T-cell (primary cell): ENCODE data around the gene RRAGA. TPM values are rescaled to one million over a fixed set of nuclear protein-coding genes. Genes with fewer than 3 reads are reported as not detected.
A peak's percentile ranks its signal among the peaks of the same experiment; 100 is the strongest.

Experiments used
- ATAC-seq, 4 experiments: fragments of 200-7000 bp in 3 of 4; fragments of 150-1000 bp in 1 of 4; cut with Tn5 transposase; replicated peaks in 1 of 4; 1 replicate in 3 of 4; 2 replicates in 1 of 4; pipeline ENCODE4 v1.10.0; 2021; ENCODE audit warnings: moderate library complexity in 3 of 4, mild to moderate bottlenecking in 2 of 4, moderate number of reproducible peaks in 1 of 4
- CTCF ChIA-PET, 2 donors: fragments of 300-600 bp; sonication (Branson Sonifier 250); formaldehyde crosslinking; loops; one replicate each; lab custom pipeline; 2022; ENCODE audit warnings: antibody characterized with exemption in 2 of 2; lab: Charles Lee
- POLR2A ChIA-PET, 2 donors: fragments of 300-600 bp; sonication (Branson Sonifier 250); formaldehyde crosslinking; loops; one replicate each; lab custom pipeline; 2022; ENCODE audit warnings: antibody characterized with exemption in 2 of 2; lab: Charles Lee
- DNase-seq, 35 experiments: peaks; one replicate each; pipeline versions ENCODE4 v3.0.0 to v3.0.0-alpha.2; 2013 to 2023
- H3K27ac ChIP-seq: one replicate; pipeline ENCODE4 v1.5.1; 2013; ENCODE audit warnings: low read length
- H3K27me3 ChIP-seq, 2 experiments: replicated peaks in 1 of 2; 1 replicate in 1 of 2; 2 replicates in 1 of 2; pipeline versions ENCODE4 v1.6.1 to v1.7.0; 2013; ENCODE audit warnings: low read length in 1 of 2, mixed read lengths in 1 of 2; ENCODE audit not compliant: control insufficient read depth in 2 of 2, insufficient read depth in 2 of 2; ENCODE audit errors: extremely low read depth in 1 of 2
- H3K36me3 ChIP-seq, 2 donors: 1 replicate in 1 of 2; 2 replicates in 1 of 2; pipeline versions ENCODE4 v1.6.1 to v1.7.0; 2013; ENCODE audit warnings: low read length in 1 of 2; ENCODE audit not compliant: control insufficient read depth in 2 of 2, insufficient read depth in 1 of 2; ENCODE audit errors: extremely low read depth in 1 of 2
- H3K4me1 ChIP-seq, 2 experiments: 1 replicate in 1 of 2; 2 replicates in 1 of 2; pipeline versions ENCODE4 v1.6.1 to v1.7.0; 2013; ENCODE audit warnings: low read length in 2 of 2, mixed read lengths in 1 of 2; ENCODE audit not compliant: insufficient read depth in 2 of 2, control insufficient read depth in 1 of 2; ENCODE audit errors: extremely low read depth in 1 of 2
- H3K4me3 ChIP-seq, 2 donors: 1 replicate in 1 of 2; 2 replicates in 1 of 2; pipeline versions ENCODE4 v1.5.1 to v1.7.0; 2013; ENCODE audit warnings: mild to moderate bottlenecking in 2 of 2, low read length in 1 of 2, moderate library complexity in 1 of 2; ENCODE audit not compliant: control insufficient read depth in 1 of 2; ENCODE audit errors: extremely low read depth in 1 of 2
- H3K9me3 ChIP-seq: 2 replicates; pipeline ENCODE4 v1.7.0; 2013
- H3K27ac Mint-ChIP-seq, 2 donors: one replicate each; pipeline ENCODE4 v1.8.0; 2020 to 2021; ENCODE audit warnings: mild to moderate bottlenecking in 2 of 2, mixed read lengths in 2 of 2
- H3K27me3 Mint-ChIP-seq, 2 donors: one replicate each; pipeline ENCODE4 v1.8.0; 2021 to 2022; ENCODE audit warnings: mixed read lengths in 2 of 2
- H3K36me3 Mint-ChIP-seq: one replicate; pipeline ENCODE4 v1.8.0; 2021; ENCODE audit warnings: mixed read lengths
- H3K4me1 Mint-ChIP-seq, 3 donors: one replicate each; pipeline ENCODE4 v1.8.0; 2020 to 2022; ENCODE audit warnings: mixed read lengths in 3 of 3, mild to moderate bottlenecking in 1 of 3
- H3K4me3 Mint-ChIP-seq, 3 donors: one replicate each; pipeline ENCODE4 v1.8.0; 2020 to 2022; ENCODE audit warnings: mild to moderate bottlenecking in 3 of 3, mixed read lengths in 3 of 3, moderate library complexity in 3 of 3
- H3K9me3 Mint-ChIP-seq, 3 donors: one replicate each; pipeline ENCODE4 v1.8.0; 2020 to 2022; ENCODE audit warnings: mixed read lengths in 3 of 3
- WGBS: methylation state at CpG from one replicate; pipeline ENCODE4 v1.1.5; 2013; ENCODE audit warnings: missing lambda C conversion rate; ENCODE audit not compliant: insufficient coverage; 5-methylcytosine and 5-hydroxymethylcytosine counted together
- total RNA-seq, 35 experiments: library from RNA in 6 of 35; stranded (reverse) in 6 of 35; fragments of 120-200 nt in 1 of 35; gene quantifications; one replicate each; pipeline versions ENCODE4 v1.2.1 to v1.2.4 and lab custom pipeline; 2013 to 2026

The RRAGA gene
- total RNA-seq (10 to 100 TPM; 25.0 to 55.3 (median 42.0) TPM), total RNA-seq (lab: John Stamatoyannopoulos, UW) (27.8 to 67.0 (median 43.6) reads per million in 29 experiments)
- total RNA-seq (2013) = 34.3 TPM

- Mint-ChIP-seq H3K36me3 (peaks cover 14% of the 10 kb centered on the region), H3K4me3 (peak within 1 kb of the TSS; percentile 91 to 96 (median 94)), H3K27me3 (no peaks in the 10 kb centered on the region), H3K9me3 (no peaks in the 10 kb centered on the region), H3K27ac (peak within 1 kb of the TSS; percentile 96 to 97), H3K4me1 (peaks cover 35 to 54% (median 43%) of the 10 kb centered on the region in 3 donors)
- Histone ChIP-seq H3K27me3 (no peaks in the 10 kb centered on the region), H3K27ac (peak within 1 kb of the TSS; percentile 96), H3K4me1 (peaks cover 19 to 35% of the 10 kb centered on the region in 2 experiments), H3K9me3 (no peaks in the 10 kb centered on the region), H3K4me3 (peak within 1 kb of the TSS; percentile 90 to 95), H3K36me3 (no peaks in the 10 kb centered on the region)
- under 1% methylated on average over 68 of the region's 82 CpGs for WGBS
- CTCF ChIA-PET = interaction anchor here (0.5 to 1.5 kb wide), 19 partner anchors 17 to 442 kb away, joined by 3 to 14 read pairs (median 3); partner anchors contain the start of gene RPS6 (in 1 of the 2)
- POLR2A ChIA-PET = interaction anchor here (0.5 to 1.0 kb wide), 9 partner anchors 47 to 328 kb away, joined by 3 to 6 read pairs (median 3); no protein-coding TSS in a partner anchor
- peak; percentile 90 to 94 (median 92) for ATAC-seq
- peak; percentile 88 to 97 (median 92) for DNase-seq
These were observed at the start of gene RRAGA for GRCh38 chr9:19048966-19049916. Gene RRAGA, plus strand, starts transcription at chr9:19049427. Its CDS starts 233 bp downstream, at chr9:19049660.

GRCh38 chr9:19000133-19000532, 49.1 kb upstream of the RRAGA start:
- H3K4me3 Mint-ChIP-seq = no peak overlapping the region
- DNase-seq (no peak), ATAC-seq (no peak)
- Histone ChIP-seq H3K36me3 (no peaks in the 10 kb centered on the region), H3K27me3 (peaks cover 0 to 14% of the 10 kb centered on the region in 2 experiments), H3K9me3 (no peaks in the 10 kb centered on the region), H3K27ac (no peak overlapping the region), H3K4me3 (no peak overlapping the region), H3K4me1 (no peaks in the 10 kb centered on the region)
- CTCF ChIA-PET = no interaction called here
- 78% methylated on average over 9 of the region's 16 CpGs for WGBS
- H3K27me3 Mint-ChIP-seq = peaks cover 0 to 12% of the 10 kb centered on the region in 2 donors
- no peak overlapping the region for H3K27ac Mint-ChIP-seq
- H3K4me1 Mint-ChIP-seq = no peaks in the 10 kb centered on the region
- H3K9me3 Mint-ChIP-seq = peaks cover 0 to 10% (median 4%) of the 10 kb centered on the region in 3 donors
- peaks cover 4% of the 10 kb centered on the region for H3K36me3 Mint-ChIP-seq
- POLR2A ChIA-PET = no interaction called here

GRCh38 chr9:19009391-19009965, 39.7 kb upstream of the RRAGA start:
- H3K4me1 Mint-ChIP-seq = no peaks in the 10 kb centered on the region
- no peaks in the 10 kb centered on the region for H3K36me3 Mint-ChIP-seq

GRCh38 chr9:19018201-19018600, 31.0 kb upstream of the RRAGA start:
- Histone ChIP-seq H3K9me3 (no peaks in the 10 kb centered on the region), H3K4me3 (no peak overlapping the region), H3K27me3 (peaks cover 0 to 5% of the 10 kb centered on the region in 2 experiments), H3K4me1 (no peaks in the 10 kb centered on the region), H3K27ac (no peak overlapping the region), H3K36me3 (no peaks in the 10 kb centered on the region)
- Mint-ChIP-seq H3K4me3 (no peak overlapping the region), H3K4me1 (no peaks in the 10 kb centered on the region), H3K27me3 (no peaks in the 10 kb centered on the region), H3K36me3 (no peaks in the 10 kb centered on the region), H3K9me3 (no peaks in the 10 kb centered on the region), H3K27ac (no peak overlapping the region)
- DNase-seq (no peak), ATAC-seq (no peak)
- POLR2A ChIA-PET = no interaction called here
- WGBS = 0% methylated on average over 1 of the region's 4 CpGs
- CTCF ChIA-PET = interaction anchor here in 1 of 2 donors (0.5 kb wide), 1 partner anchor 86 kb away, joined by 5 read pairs; no protein-coding TSS in a partner anchor

More at GRCh38 chr9:19009391-19009965, 39.7 kb upstream of the RRAGA start:
- DNase-seq (no peak), ATAC-seq (no peak)
- H3K36me3 ChIP-seq = no peaks in the 10 kb centered on the region
- H3K27me3 ChIP-seq = peaks cover 0 to 5% of the 10 kb centered on the region in 2 experiments
- no peak overlapping the region for H3K27ac Mint-ChIP-seq
- no peak overlapping the region for H3K4me3 ChIP-seq
- 44% methylated on average over 2 of the region's 5 CpGs for WGBS
- H3K9me3 Mint-ChIP-seq = no peaks in the 10 kb centered on the region
- H3K4me3 Mint-ChIP-seq = no peak overlapping the region
- peaks cover 0 to 2% of the 10 kb centered on the region in 2 donors for H3K27me3 Mint-ChIP-seq
- CTCF ChIA-PET = interaction anchor here in 1 of 2 donors (0.6 kb wide), 1 partner anchor 112 kb away, joined by 3 read pairs; no protein-coding TSS in a partner anchor
- no peaks in the 10 kb centered on the region for H3K4me1 ChIP-seq
- H3K9me3 ChIP-seq = no peaks in the 10 kb centered on the region
- POLR2A ChIA-PET = no interaction called here
- H3K27ac ChIP-seq = no peak overlapping the region

- no peaks in the 10 kb centered on the region for H3K36me3 ChIP-seq
- H3K4me1 ChIP-seq = no peaks in the 10 kb centered on the region
- ChIA-PET POLR2A (interaction anchor here in 1 of 2 donors (0.6 to 0.7 kb wide), 2 partner anchors 473 to 809 kb away, joined by 3 to 6 read pairs; no protein-coding TSS in a partner anchor), CTCF (interaction anchor here in 1 of 2 donors (0.6 kb wide), 2 partner anchors 135 to 369 kb away, joined by 3 to 4 read pairs; no protein-coding TSS in a partner anchor)
- Mint-ChIP-seq H3K27me3 (peaks cover 3 to 6% of the 10 kb centered on the region in 2 donors), H3K36me3 (no peaks in the 10 kb centered on the region), H3K27ac (no peak overlapping the region), H3K4me1 (no peaks in the 10 kb centered on the region), H3K9me3 (no peaks in the 10 kb centered on the region), H3K4me3 (no peak overlapping the region)
- DNase-seq = no peak
- no peak overlapping the region for H3K27ac ChIP-seq
- 25% methylated on average over 2 of the region's 3 CpGs for WGBS
- ATAC-seq = no peak
- no peak overlapping the region for H3K4me3 ChIP-seq
- no peaks in the 10 kb centered on the region for H3K27me3 ChIP-seq
- H3K9me3 ChIP-seq = no peaks in the 10 kb centered on the region
These were observed 28.3 kb upstream of the RRAGA start for GRCh38 chr9:19020886-19021455.
